ENCODE data around the gene GRIK3. TPM values are rescaled to one million over a fixed set of nuclear protein-coding genes. Genes with fewer than 3 reads are reported as not detected.

GRIK3 gene
- polyA plus RNA-seq, 2 of the 4 experiments (the other 2 are of a cell fraction), result not detected

GRCh38 chr1:36807262-36807661 is 227.1 kb downstream of the GRIK3 start:
- no peak overlapping the region for H3K27ac ChIP-seq
- DNase-seq (ENCODE audit: low read depth in 1 of 2, low spot score in 1 of 2) (no peak), FAIRE-seq (no peak), ATAC-seq (no peak)
- H3K4me2 ChIP-seq, result no peak overlapping the region
- ChIA-PET POLR2A (no interaction called here), CTCF (no interaction called here)
- no peaks in the 10 kb centered on the region for H3K9me3 ChIP-seq
- H3K4me3 ChIP-seq, result no peak overlapping the region
- TF ChIP-seq CBX8 (IDR thresholded peaks at IDR 0.05), result no peak
- no peaks in the 10 kb centered on the region for H3K4me1 ChIP-seq
- 0% methylated on average over 3 of the region's 4 CpGs for WGBS (ENCODE audit: missing lambda C conversion rate)

GRCh38 chr1:36805979-36806640 is 228.2 kb downstream of the GRIK3 start:
- ChIA-PET CTCF (interaction anchor here (0.6 kb wide), 1 partner anchor 106 kb away, joined by 3 read pairs; no protein-coding TSS in a partner anchor), POLR2A (interaction anchor here (0.7 kb wide), 1 partner anchor 42 kb away, joined by 6 read pairs; no protein-coding TSS in a partner anchor)
- Histone ChIP-seq H3K4me1 (no peaks in the 10 kb centered on the region), H3K9me3 (no peaks in the 10 kb centered on the region), H3K4me3 (no peak overlapping the region), H3K4me2 (no peak overlapping the region), H3K27ac (no peak overlapping the region)
- FAIRE-seq (no peak), ATAC-seq (no peak), DNase-seq (ENCODE audit: low read depth in 1 of 2, low spot score in 1 of 2) (no peak)
- WGBS (ENCODE audit: missing lambda C conversion rate), result 50% methylated on average over 20 of the region's 29 CpGs
- TF ChIP-seq HOXB13 (CRISPR knock-in tag; IDR thresholded peaks at IDR 0.05; ENCODE audit: low read depth), result no peak
- no peak for TF ChIP-seq CBX2 (IDR thresholded peaks at IDR 0.05; ENCODE audit: borderline replicate concordance, low read depth)
- TF ChIP-seq EHF (CRISPR knock-in tag; IDR thresholded peaks at IDR 0.05), result no peak
- no peak for TF ChIP-seq BCL3 (IDR thresholded peaks at IDR 0.05)
- TF ChIP-seq FOXS1 (CRISPR knock-in tag; IDR thresholded peaks at IDR 0.05), result no peak
- no peak for TF ChIP-seq HMGXB4 (CRISPR knock-in tag; IDR thresholded peaks at IDR 0.05; ENCODE audit: borderline replicate concordance)
- no peak for TF ChIP-seq FOSB (CRISPR knock-in tag; IDR thresholded peaks at IDR 0.05)
- no peak for TF ChIP-seq JUNB (IDR thresholded peaks at IDR 0.05)
- TF ChIP-seq CHD2 (IDR thresholded peaks at IDR 0.05; ENCODE audit: low read length, partially characterized antibody), result no peak
- no peak for TF ChIP-seq GATA3 (IDR thresholded peaks at IDR 0.05; ENCODE audit: borderline replicate concordance)
- no peak for TF ChIP-seq CBX8 (IDR thresholded peaks at IDR 0.05)
- TF ChIP-seq CHD4 (IDR thresholded peaks at IDR 0.05; ENCODE audit: borderline replicate concordance), result no peak
- no peak for TF ChIP-seq PBX3 (IDR thresholded peaks at IDR 0.05)
- TF ChIP-seq HDAC2 (IDR thresholded peaks at IDR 0.05), result no peak
- TF ChIP-seq NR3C1 (IDR thresholded peaks at IDR 0.05), result no peak

- ChIA-PET CTCF (no interaction called here), POLR2A (no interaction called here)
- ATAC-seq (no peak), FAIRE-seq (no peak), DNase-seq (ENCODE audit: low read depth in 1 of 2, low spot score in 1 of 2) (no peak)
- Histone ChIP-seq H3K9me3 (no peaks in the 10 kb centered on the region), H3K4me2 (no peak overlapping the region), H3K4me3 (no peak overlapping the region), H3K4me1 (no peaks in the 10 kb centered on the region), H3K27ac (no peak overlapping the region)
- no peak for TF ChIP-seq PHF8 (IDR thresholded peaks at IDR 0.05; ENCODE audit: borderline replicate concordance, low read depth)
- TF ChIP-seq JUNB (IDR thresholded peaks at IDR 0.05), result no peak
- no peak for TF ChIP-seq CHD2 (IDR thresholded peaks at IDR 0.05; ENCODE audit: low read length, partially characterized antibody)
- no peak for TF ChIP-seq E2F6 (IDR thresholded peaks at IDR 0.05; ENCODE audit: borderline replicate concordance, low read depth)
- TF ChIP-seq FOSB (CRISPR knock-in tag; IDR thresholded peaks at IDR 0.05), result no peak
- TF ChIP-seq SREBF2 (IDR thresholded peaks at IDR 0.05), result no peak
- TF ChIP-seq ELK1 (IDR thresholded peaks at IDR 0.05; ENCODE audit: low read depth, low read length), result no peak
- TF ChIP-seq CBX8 (IDR thresholded peaks at IDR 0.05), result no peak
- TF ChIP-seq POLR2AphosphoS2 (conservative IDR thresholded peaks at IDR 0.05; ENCODE audit: low read length), result no peak
- TF ChIP-seq EHMT2 (IDR thresholded peaks at IDR 0.05; ENCODE audit: low read depth), result no peak
- no peak for TF ChIP-seq ZNF302 (CRISPR knock-in tag; IDR thresholded peaks at IDR 0.05)
- TF ChIP-seq KDM5A (IDR thresholded peaks at IDR 0.05), result no peak
- no peak for TF ChIP-seq NR3C1 (IDR thresholded peaks at IDR 0.05)
- TF ChIP-seq RFX5 (IDR thresholded peaks at IDR 0.05), result no peak
- TF ChIP-seq FOSL2 (IDR thresholded peaks at IDR 0.05), result no peak
- no peak for TF ChIP-seq FOSL2 (CRISPR knock-in tag; IDR thresholded peaks at IDR 0.05)
- no peak for TF ChIP-seq CHD4 (IDR thresholded peaks at IDR 0.05; ENCODE audit: borderline replicate concordance)
- no peak for TF ChIP-seq JUN (IDR thresholded peaks at IDR 0.05)
- TF ChIP-seq ZSCAN20 (CRISPR knock-in tag; IDR thresholded peaks at IDR 0.05), result no peak
- TF ChIP-seq KDM1A (IDR thresholded peaks at IDR 0.05; ENCODE audit: low read depth), result no peak
- TF ChIP-seq HOXB13 (CRISPR knock-in tag; IDR thresholded peaks at IDR 0.05; ENCODE audit: low read depth), result no peak
- 31% methylated on average over 15 of the region's 17 CpGs for WGBS (ENCODE audit: missing lambda C conversion rate)
Measured at GRCh38 chr1:36804669-36805314, 229.5 kb downstream of the GRIK3 start.
